ENCODE measurements around the gene SLC44A1.

The SLC44A1 gene

GRCh38 chr9:105473221-105473620 is 228.8 kb downstream of the SLC44A1 start:
- no peak for DNase-seq (ENCODE audit: low read depth)

GRCh38 chr9:105475302-105475701 is 230.9 kb downstream of the SLC44A1 start:
- DNase-seq (ENCODE audit: low read depth): no peak

DNA sequence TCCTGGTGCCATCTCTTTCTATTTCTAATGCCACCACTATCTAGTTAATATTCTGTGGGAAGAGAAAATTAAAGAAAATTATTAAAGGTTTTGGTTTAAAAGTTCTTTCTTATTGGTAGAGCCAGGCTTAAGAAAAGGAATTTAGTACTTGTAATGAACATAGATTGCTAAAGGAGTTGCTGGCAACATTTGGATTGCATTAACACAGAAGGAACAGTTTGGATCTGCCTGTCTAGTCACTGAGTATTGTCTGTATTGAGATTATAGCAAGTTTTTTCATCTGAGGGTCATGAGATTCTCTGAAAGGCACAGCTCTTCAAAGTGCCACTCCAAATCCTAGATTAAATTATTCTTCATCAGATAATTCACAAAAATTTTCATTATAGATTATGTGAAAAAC is 235.4 kb downstream of the SLC44A1 start:
- DNase-seq (ENCODE audit: low read depth): no peak

DNA sequence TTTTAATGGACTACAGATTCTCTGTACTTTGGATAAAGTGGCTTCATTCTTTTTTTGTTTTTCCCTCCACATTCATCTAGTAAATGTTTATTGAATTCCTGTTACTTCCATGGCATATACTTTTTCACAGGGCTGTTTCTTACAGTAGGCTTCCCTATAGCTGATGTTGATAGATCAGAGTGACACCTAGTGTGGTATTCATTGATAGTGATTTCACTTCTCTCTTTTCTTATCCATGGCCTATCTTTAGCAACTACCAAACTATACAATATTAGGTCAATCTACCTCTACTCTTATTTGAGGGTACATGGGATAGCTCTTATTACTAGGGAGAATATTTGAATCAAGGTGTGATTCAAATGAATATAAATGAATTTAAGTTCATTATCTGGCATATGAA is 239.2 kb downstream of the SLC44A1 start:
- DNase-seq (ENCODE audit: low read depth): no peak

DNA sequence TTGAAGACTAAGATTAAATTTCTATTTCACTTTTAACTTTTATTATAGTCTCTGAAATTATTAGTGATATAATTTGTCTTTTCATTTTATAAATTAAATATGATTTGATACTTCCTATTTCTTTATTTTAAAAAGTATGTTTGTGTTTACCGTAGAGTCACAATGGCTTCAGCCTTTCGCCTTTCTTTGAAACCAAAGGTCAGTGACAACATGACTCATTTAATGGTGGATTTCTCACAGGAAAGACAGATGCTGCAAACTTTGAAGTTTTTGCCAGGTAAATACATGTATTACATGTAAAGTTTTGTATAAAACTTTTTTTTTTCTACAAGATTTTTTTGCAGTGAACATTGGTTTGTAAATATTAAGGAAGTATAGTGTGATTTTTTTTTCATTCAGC is 239.8 kb downstream of the SLC44A1 start:
- no peak for DNase-seq (ENCODE audit: low read depth)

DNA sequence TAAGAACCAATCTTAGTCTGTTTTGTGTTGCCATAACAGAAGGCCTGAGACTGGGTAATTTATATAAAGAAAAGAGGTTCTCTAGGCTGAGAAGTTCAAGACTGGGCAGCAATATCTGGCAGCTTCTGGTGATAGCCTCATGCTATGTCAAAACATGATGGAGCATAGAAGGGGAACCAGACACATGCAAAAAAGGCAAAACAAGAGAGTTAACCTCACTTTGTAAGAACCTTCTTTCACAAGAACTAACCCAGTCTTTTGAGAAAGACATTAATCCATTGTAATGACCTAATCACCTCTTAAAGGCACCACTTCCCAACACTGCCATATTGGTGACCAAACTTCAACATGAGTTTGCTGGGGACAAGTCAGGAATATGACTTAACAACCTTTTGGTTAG is 240.7 kb downstream of the SLC44A1 start:
- no peak for DNase-seq (ENCODE audit: low read depth)

Measured in stimulated activated CD8-positive, alpha-beta memory T cell treated with anti-CD3 and anti-CD28 coated beads, Interleukin-7, amount 100 ng/mL, for 24 hours (primary cell).